Ishikawa (cell line): ENCODE results near the gene CXADR.

Experiments used
- CEBPB ChIP-seq: IDR thresholded peaks from 2 replicates; pipeline ENCODE4 v1.6.1; 2012
- CREB1 ChIP-seq: IDR thresholded peaks from 2 replicates; pipeline ENCODE4 v1.6.1; 2012; ENCODE audit warnings: low read depth
- EGR1 ChIP-seq: IDR thresholded peaks from 2 replicates; pipeline ENCODE4 v1.6.1; 2012
- EP300 ChIP-seq: IDR thresholded peaks from 2 replicates; pipeline ENCODE4 v1.6.1; 2012; ENCODE audit warnings: borderline replicate concordance
- FOXM1 ChIP-seq: IDR thresholded peaks from 2 replicates; pipeline ENCODE4 v1.6.1; 2012; ENCODE audit warnings: low read depth, borderline replicate concordance
- NFIC ChIP-seq: IDR thresholded peaks from 2 replicates; pipeline ENCODE4 v1.6.1; 2012
- RAD21 ChIP-seq: IDR thresholded peaks from 2 replicates; pipeline ENCODE4 v1.6.1; 2012; ENCODE audit warnings: low read depth
- TAF1 ChIP-seq: IDR thresholded peaks from 2 replicates; pipeline ENCODE4 v1.6.1; 2012; ENCODE audit warnings: low read depth, mild to moderate bottlenecking
- TCF12 ChIP-seq: IDR thresholded peaks from 2 replicates; pipeline ENCODE4 v1.6.1; 2012; ENCODE audit warnings: low read depth
- TEAD4 ChIP-seq: IDR thresholded peaks from 2 replicates; pipeline ENCODE4 v1.6.1; 2012
- YY1 ChIP-seq: IDR thresholded peaks from 2 replicates; pipeline ENCODE4 v1.6.1; 2012; ENCODE audit warnings: low read depth
- ZBTB7A ChIP-seq: IDR thresholded peaks from 2 replicates; pipeline ENCODE4 v1.6.1; 2012; ENCODE audit warnings: low read depth
- TF ChIP-seq, protein P1 (sequence below): IDR thresholded peaks from 2 replicates; pipeline ENCODE4 v1.6.1; 2012; ENCODE audit warnings: low read depth, mild to moderate bottlenecking
- TF ChIP-seq, protein P2 (sequence below): IDR thresholded peaks from 2 replicates; pipeline ENCODE4 v1.6.1; 2012
- TF ChIP-seq, protein P3 (sequence below): IDR thresholded peaks from 2 replicates; pipeline ENCODE4 v1.6.1; 2012

CXADR gene

DNA sequence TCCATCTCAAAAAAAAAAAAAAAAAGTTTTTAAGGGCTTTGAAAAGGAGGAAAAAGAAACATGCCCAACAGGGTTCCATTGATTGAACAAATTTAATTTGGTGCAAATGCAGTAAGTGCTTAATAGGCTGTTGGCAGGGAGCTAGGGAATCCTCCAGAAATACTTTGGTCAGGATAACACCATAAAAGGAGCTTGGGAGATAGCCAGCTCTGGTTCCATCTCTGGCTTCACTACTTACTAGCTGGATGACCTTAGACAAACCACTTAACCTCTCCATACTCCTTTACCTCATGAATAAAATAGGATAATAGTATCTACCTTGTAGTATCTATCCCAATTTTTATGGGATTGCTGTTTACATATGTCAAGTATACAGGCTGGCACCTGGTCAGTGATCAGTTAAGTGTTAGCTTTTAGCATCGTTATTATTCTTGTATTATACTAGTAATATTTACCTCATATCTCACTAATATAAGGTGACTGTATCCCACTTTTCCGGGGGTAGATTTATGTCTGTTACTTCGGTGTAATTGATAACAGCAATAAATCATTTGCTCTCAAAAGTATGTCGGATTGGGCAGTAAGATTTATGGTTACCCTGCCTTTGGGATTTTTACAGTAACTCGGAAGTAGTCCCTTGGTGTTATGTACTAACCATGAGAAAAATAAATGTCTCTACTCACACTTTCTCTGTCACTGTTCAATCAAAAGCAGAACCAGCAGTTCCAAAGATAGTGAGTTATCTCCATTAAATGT is 63.4 kb downstream of the CXADR start:
- no peak for TF ChIP-seq CEBPB
- no peak for TF ChIP-seq EP300
- TF ChIP-seq, protein P1, sequence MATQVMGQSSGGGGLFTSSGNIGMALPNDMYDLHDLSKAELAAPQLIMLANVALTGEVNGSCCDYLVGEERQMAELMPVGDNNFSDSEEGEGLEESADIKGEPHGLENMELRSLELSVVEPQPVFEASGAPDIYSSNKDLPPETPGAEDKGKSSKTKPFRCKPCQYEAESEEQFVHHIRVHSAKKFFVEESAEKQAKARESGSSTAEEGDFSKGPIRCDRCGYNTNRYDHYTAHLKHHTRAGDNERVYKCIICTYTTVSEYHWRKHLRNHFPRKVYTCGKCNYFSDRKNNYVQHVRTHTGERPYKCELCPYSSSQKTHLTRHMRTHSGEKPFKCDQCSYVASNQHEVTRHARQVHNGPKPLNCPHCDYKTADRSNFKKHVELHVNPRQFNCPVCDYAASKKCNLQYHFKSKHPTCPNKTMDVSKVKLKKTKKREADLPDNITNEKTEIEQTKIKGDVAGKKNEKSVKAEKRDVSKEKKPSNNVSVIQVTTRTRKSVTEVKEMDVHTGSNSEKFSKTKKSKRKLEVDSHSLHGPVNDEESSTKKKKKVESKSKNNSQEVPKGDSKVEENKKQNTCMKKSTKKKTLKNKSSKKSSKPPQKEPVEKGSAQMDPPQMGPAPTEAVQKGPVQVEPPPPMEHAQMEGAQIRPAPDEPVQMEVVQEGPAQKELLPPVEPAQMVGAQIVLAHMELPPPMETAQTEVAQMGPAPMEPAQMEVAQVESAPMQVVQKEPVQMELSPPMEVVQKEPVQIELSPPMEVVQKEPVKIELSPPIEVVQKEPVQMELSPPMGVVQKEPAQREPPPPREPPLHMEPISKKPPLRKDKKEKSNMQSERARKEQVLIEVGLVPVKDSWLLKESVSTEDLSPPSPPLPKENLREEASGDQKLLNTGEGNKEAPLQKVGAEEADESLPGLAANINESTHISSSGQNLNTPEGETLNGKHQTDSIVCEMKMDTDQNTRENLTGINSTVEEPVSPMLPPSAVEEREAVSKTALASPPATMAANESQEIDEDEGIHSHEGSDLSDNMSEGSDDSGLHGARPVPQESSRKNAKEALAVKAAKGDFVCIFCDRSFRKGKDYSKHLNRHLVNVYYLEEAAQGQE: no peak
- TF ChIP-seq FOXM1: no peak
- TF ChIP-seq ZBTB7A: no peak
- TF ChIP-seq, protein P2, sequence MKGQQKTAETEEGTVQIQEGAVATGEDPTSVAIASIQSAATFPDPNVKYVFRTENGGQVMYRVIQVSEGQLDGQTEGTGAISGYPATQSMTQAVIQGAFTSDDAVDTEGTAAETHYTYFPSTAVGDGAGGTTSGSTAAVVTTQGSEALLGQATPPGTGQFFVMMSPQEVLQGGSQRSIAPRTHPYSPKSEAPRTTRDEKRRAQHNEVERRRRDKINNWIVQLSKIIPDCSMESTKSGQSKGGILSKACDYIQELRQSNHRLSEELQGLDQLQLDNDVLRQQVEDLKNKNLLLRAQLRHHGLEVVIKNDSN: no peak
- no peak for TF ChIP-seq TAF1
- no peak for TF ChIP-seq RAD21
- TF ChIP-seq EGR1: no peak
- no peak for TF ChIP-seq TEAD4
- TF ChIP-seq, protein P3, sequence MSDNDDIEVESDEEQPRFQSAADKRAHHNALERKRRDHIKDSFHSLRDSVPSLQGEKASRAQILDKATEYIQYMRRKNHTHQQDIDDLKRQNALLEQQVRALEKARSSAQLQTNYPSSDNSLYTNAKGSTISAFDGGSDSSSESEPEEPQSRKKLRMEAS: no peak
- TF ChIP-seq YY1: no peak
- no peak for TF ChIP-seq TCF12
- no peak for TF ChIP-seq NFIC
- TF ChIP-seq CREB1: no peak

DNA sequence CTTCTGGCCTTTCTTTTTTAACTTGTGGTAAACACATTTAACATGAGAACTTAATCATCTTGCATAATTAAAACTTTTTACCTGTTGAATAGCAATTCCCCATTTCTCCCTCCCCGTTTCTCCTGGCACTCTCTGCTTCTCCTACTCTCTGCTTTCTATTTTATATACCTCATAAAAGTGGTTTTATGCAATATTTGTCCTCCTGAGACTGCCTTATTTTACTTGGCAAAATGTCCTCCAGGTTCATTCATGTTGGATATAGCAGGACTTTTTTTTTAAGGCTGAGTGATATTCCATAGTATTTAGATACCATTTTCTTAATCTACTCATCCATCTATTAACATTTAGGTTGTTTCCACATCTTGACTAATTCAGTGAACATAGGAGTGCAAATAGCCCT is 64.9 kb downstream of the CXADR start:
- no peak for TF ChIP-seq TEAD4
- no peak for TF ChIP-seq ZBTB7A
- no peak for TF ChIP-seq TAF1
- no peak for TF ChIP-seq FOXM1
- no peak for TF ChIP-seq EGR1
- TF ChIP-seq, protein P3: no peak
- TF ChIP-seq RAD21: no peak
- TF ChIP-seq, protein P1: no peak
- TF ChIP-seq EP300: no peak
- no peak for TF ChIP-seq TCF12
- no peak for TF ChIP-seq CREB1
- no peak for TF ChIP-seq NFIC
- TF ChIP-seq, protein P2: no peak
- TF ChIP-seq CEBPB: no peak
- TF ChIP-seq YY1: no peak

DNA sequence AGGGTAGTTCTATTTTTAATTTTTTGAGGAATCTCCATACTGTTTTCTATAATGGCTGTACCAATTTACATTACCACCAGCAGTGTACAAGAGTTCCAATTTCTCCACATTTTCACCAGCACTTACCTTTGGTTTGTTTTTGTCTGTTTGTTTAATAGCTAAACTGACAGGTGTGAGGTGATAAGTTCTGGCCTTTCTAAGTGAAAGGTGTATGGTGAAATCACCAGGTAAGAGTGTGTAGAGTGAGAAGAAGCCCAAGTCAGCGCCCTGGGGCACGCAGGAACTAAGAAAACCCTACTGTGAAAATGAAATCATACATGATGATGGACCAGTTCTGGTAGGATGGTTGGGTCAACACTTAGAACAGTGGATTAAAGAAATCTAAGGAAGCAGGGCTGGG is 65.3 kb downstream of the CXADR start:
- TF ChIP-seq, protein P3: no peak
- TF ChIP-seq ZBTB7A: no peak
- no peak for TF ChIP-seq YY1
- no peak for TF ChIP-seq TEAD4
- no peak for TF ChIP-seq TAF1

DNA sequence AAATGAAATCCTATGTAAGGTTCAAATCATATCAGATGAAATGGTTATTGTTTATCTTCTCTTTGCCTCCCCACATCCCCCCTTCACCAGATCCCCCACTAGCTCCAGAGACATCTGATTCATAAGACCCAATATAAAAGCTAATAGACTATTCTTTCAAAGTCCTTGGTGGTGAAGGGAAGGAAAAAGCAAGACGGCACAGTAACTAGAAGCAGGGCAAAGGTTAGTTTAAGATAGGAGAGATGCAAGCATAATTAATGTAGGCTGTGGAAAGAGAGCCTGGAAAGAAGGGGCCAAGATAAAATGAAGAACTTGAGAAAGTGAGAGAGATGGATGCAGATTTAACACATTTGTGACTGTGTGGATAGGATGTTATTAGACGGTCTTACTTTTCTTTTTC is 66.0 kb downstream of the CXADR start:
- TF ChIP-seq FOXM1 (no peak), EGR1 (no peak), TCF12 (no peak), EP300 (no peak), NFIC (no peak), ZBTB7A (no peak), RAD21 (no peak), YY1 (no peak), TAF1 (no peak), TEAD4 (no peak), CEBPB (no peak), CREB1 (no peak)
- TF ChIP-seq, protein P3: no peak
- TF ChIP-seq, protein P1: no peak
- TF ChIP-seq, protein P2: no peak
